GM12878 (cell line): ENCODE measurements around the gene ALKBH2. TPM values are rescaled to one million over a fixed set of nuclear protein-coding genes. Genes with fewer than 3 reads are reported as not detected.

ENCODE experiments used
- ATAC-seq: fragments of 200-7000 bp; cut with Tn5 transposase; 3 replicates; pipeline ENCODE4 v1.9.1; 2020; ENCODE audit warnings: mild to moderate bottlenecking, moderate library complexity
- BruUV-seq: library from RNA; stranded (reverse); fragments of 400-500 nt; replicated peaks from 2 replicates; lab custom pipeline; 2021; lab: Mats Ljungman, UMichigan
- CTCF ChIA-PET: fragments of 300-600 bp; sonication (Branson Sonifier 250); formaldehyde crosslinking; extraction: SDS; loops from one replicate; lab custom pipeline; 2021; ENCODE audit warnings: inconsistent platforms; lab: Yijun Ruan, JAX
- POLR2A ChIA-PET: fragments of 350-600 bp; formaldehyde crosslinking; extraction: SDS; loops from one replicate; lab custom pipeline; 2021; ENCODE audit warnings: inconsistent platforms; lab: Charles Lee
- RAD21 ChIA-PET: fragments of 300-600 bp; sonication (Branson Sonifier 250); formaldehyde crosslinking; loops from one replicate; lab custom pipeline; 2023; ENCODE audit warnings: antibody characterized with exemption; ENCODE audit not compliant: unreplicated experiment; lab: Charles Lee
- SMC1A ChIA-PET: fragments of 300-600 bp; sonication (Branson Sonifier 250); formaldehyde crosslinking; loops from one replicate; lab custom pipeline; 2023; ENCODE audit not compliant: unreplicated experiment, uncharacterized antibody; lab: Charles Lee
- DNase-seq: peaks from one replicate; pipeline ENCODE4 v3.0.0-alpha.2; 2011; ENCODE audit warnings: low read depth, low spot score
- FAIRE-seq: peaks from 3 replicates; lab custom pipeline; 2011; peaks lifted over from hg19 to GRCh38; lab: Jason Lieb, UNC
- H2AFZ ChIP-seq: 2 replicates; pipeline ENCODE4 v1.6.0; 2011; ENCODE audit warnings: low read depth, low read length, control low read depth; ENCODE audit not compliant: control insufficient read depth
- H3K27ac ChIP-seq: 2 replicates; pipeline ENCODE4 v1.5.1; 2011; ENCODE audit warnings: control low read depth; ENCODE audit not compliant: control insufficient read depth, insufficient read depth
- H3K27me3 ChIP-seq, 2 experiments: replicated peaks in 1 of 2; 2 replicates each; pipeline versions ENCODE4 v1.6.0 to v1.6.1; 2011; ENCODE audit warnings: low read length in 1 of 2; ENCODE audit not compliant: control insufficient read depth in 2 of 2, insufficient read depth in 2 of 2
- H3K36me3 ChIP-seq, 2 experiments: 2 replicates each; pipeline ENCODE4 v1.5.1; 2011; ENCODE audit warnings: low read length in 1 of 2; ENCODE audit not compliant: control insufficient read depth in 2 of 2, insufficient read depth in 2 of 2
- H3K4me1 ChIP-seq: 2 replicates; pipeline ENCODE4 v1.6.1; 2011; ENCODE audit warnings: mild to moderate bottlenecking, low read length, moderate library complexity, mixed read lengths; ENCODE audit not compliant: control insufficient read depth, insufficient read depth
- H3K4me2 ChIP-seq: 2 replicates; pipeline ENCODE4 v1.6.0; 2011; ENCODE audit warnings: control low read depth; ENCODE audit not compliant: control insufficient read depth, insufficient read depth
- H3K4me3 ChIP-seq: fragments of 200-600 bp; sonication (generic); 2 replicates; pipeline ENCODE4 v1.5.1; 2016
- H3K79me2 ChIP-seq: 2 replicates; pipeline ENCODE4 v1.6.0; 2011; ENCODE audit warnings: low read length; ENCODE audit not compliant: control insufficient read depth, insufficient read depth
- H3K9ac ChIP-seq: 2 replicates; pipeline ENCODE4 v1.8.0; 2011; ENCODE audit warnings: low read length, control low read depth, mixed read lengths; ENCODE audit not compliant: control insufficient read depth, insufficient read depth
- H3K9me3 ChIP-seq: replicated peaks from 3 replicates; pipeline ENCODE4 v1.5.1; 2011; ENCODE audit warnings: mild to moderate bottlenecking, low read length; ENCODE audit not compliant: control insufficient read depth, insufficient read depth
- H4K20me1 ChIP-seq: 2 replicates; pipeline ENCODE4 v1.6.0; 2011; ENCODE audit not compliant: control insufficient read depth, insufficient read depth
- FOXK2 ChIP-seq: fragments of 450-650 bp; IDR thresholded peaks from 2 replicates; pipeline ENCODE4 v1.6.1; 2017; ENCODE audit warnings: mild to moderate bottlenecking, moderate library complexity
- HDAC2 ChIP-seq: fragments of 200-600 bp; sonication (generic); IDR thresholded peaks from 2 replicates; pipeline ENCODE4 v1.6.1; 2017
- LARP7 ChIP-seq: fragments of 450-650 bp; IDR thresholded peaks from 2 replicates; pipeline ENCODE4 v1.6.1; 2017; ENCODE audit warnings: mild to moderate bottlenecking
- RAD51 ChIP-seq: fragments of 450-650 bp; IDR thresholded peaks from 2 replicates; pipeline ENCODE4 v1.6.1; 2016; ENCODE audit warnings: moderate library complexity, mild to moderate bottlenecking, inconsistent platforms
- WGBS: methylation state at CpG from one replicate; pipeline ENCODE4 v1.1.6; 2016; ENCODE audit warnings: low lambda C conversion rate; ENCODE audit not compliant: insufficient replicate concordance, insufficient coverage; ENCODE audit errors: missing lambda C conversion rate; 5-methylcytosine and 5-hydroxymethylcytosine counted together
- in situ Hi-C: fragments of 300-500 bp; cut with MboI; formaldehyde crosslinking; loops from 9 replicates; pipeline ENCODE4 v1.14.3; 2018; ENCODE audit warnings: mixed read lengths
- intact Hi-C: fragments of 100-400 bp; cut with micrococcal nuclease; formaldehyde crosslinking; loops from one replicate; pipeline ENCODE4 v1.14.2; 2022; ENCODE audit not compliant: unreplicated experiment
- polyA plus RNA-seq, 11 experiments: library from polyadenylated mRNA; depleted of rRNA in 4 of 11; unstranded in 6 of 11; stranded (reverse) in 5 of 11; fragments of >200 nt; fragmentation: Nextera tagmentation in 4 of 11; fragmentation: Illumina TruSeq in 1 of 11; extraction: Ambion mirVana in 4 of 11; extraction: Trizol in 1 of 11; gene quantifications; 1 replicate in 1 of 11; 2 replicates in 10 of 11; pipeline versions ENCODE4 v1.2.1 to v1.2.3, GENCODE V29; 2011 to 2016; ENCODE audit warnings: inconsistent platforms in 2 of 11, missing spikeins in 2 of 11, low read depth in 1 of 11
- total RNA-seq, 4 experiments: library from RNA; depleted of rRNA in 3 of 4; stranded (reverse); fragments of >200 nt in 3 of 4; fragmentation: Illumina TruSeq in 1 of 4; extraction: Trizol in 1 of 4; gene quantifications; 2 replicates each; pipeline versions ENCODE4 v1.2.1 to v1.2.3, GENCODE V29; 2013 to 2021
- TF ChIP-seq, protein P1 (sequence below): fragments of 450-650 bp; IDR thresholded peaks from 2 replicates; pipeline ENCODE4 v1.6.1; 2017; ENCODE audit warnings: borderline replicate concordance
- TF ChIP-seq, protein P2 (sequence below): IDR thresholded peaks from 2 replicates; pipeline ENCODE4 v1.6.1; 2011; ENCODE audit warnings: low read depth, low read length, improper control_type of control experiment, borderline replicate concordance

ALKBH2 gene
- total and polyA plus RNA-seq, 10 of the 15 experiments (the other 5 are each of a cell fraction or from before 2014, with no cell fraction given), result 5.6 to 40.3 (median 31.2) TPM

- WGBS, result 41% methylated on average over 12 of the region's 12 CpGs
- no peak for FAIRE-seq
- Histone ChIP-seq H3K79me2 (no peaks in the 10 kb centered on the region), H4K20me1 (no peaks in the 10 kb centered on the region), H3K27ac (no peak overlapping the region), H3K4me2 (no peak overlapping the region), H3K4me3 (no peak overlapping the region), H3K9me3 (no peaks in the 10 kb centered on the region), H3K4me1 (no peaks in the 10 kb centered on the region), H3K36me3 (no peaks in the 10 kb centered on the region), H3K9ac (no peak overlapping the region), H3K27me3 (no peaks in the 10 kb centered on the region), H2AFZ (no peak overlapping the region)
- intact Hi-C loops (no loop called here), in situ Hi-C loops (no loop called here)
- ChIA-PET CTCF (interaction anchor here (0.7 kb wide), 1 partner anchor 65 kb away, joined by 3 read pairs; no protein-coding TSS in a partner anchor), SMC1A (no interaction called here), POLR2A (no interaction called here), RAD21 (no interaction called here)
- TF ChIP-seq, protein P1, sequence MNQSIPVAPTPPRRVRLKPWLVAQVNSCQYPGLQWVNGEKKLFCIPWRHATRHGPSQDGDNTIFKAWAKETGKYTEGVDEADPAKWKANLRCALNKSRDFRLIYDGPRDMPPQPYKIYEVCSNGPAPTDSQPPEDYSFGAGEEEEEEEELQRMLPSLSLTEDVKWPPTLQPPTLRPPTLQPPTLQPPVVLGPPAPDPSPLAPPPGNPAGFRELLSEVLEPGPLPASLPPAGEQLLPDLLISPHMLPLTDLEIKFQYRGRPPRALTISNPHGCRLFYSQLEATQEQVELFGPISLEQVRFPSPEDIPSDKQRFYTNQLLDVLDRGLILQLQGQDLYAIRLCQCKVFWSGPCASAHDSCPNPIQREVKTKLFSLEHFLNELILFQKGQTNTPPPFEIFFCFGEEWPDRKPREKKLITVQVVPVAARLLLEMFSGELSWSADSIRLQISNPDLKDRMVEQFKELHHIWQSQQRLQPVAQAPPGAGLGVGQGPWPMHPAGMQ, result no peak
- TF ChIP-seq RAD51, result no peak
- TF ChIP-seq, protein P2, sequence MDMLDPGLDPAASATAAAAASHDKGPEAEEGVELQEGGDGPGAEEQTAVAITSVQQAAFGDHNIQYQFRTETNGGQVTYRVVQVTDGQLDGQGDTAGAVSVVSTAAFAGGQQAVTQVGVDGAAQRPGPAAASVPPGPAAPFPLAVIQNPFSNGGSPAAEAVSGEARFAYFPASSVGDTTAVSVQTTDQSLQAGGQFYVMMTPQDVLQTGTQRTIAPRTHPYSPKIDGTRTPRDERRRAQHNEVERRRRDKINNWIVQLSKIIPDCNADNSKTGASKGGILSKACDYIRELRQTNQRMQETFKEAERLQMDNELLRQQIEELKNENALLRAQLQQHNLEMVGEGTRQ, result no peak
- no peak for TF ChIP-seq HDAC2
- no peak for TF ChIP-seq FOXK2
- TF ChIP-seq LARP7, result no peak
- DNase-seq, result no peak
- no TSS peak for BruUV-seq
- ATAC-seq, result no peak
Observed at GRCh38 chr12:109124878-109125648, 31.8 kb upstream of the ALKBH2 start.
